HepG2 (cell line): ENCODE data around the gene ZNF691. TPM values are rescaled to one million over a fixed set of nuclear protein-coding genes. Genes with fewer than 3 reads are reported as not detected.
A peak's percentile ranks its signal among the peaks of the same experiment; 100 is the strongest.

Experiments
- ATAC-seq: fragments of 200-7000 bp; cut with Tn5 transposase; 3 replicates; pipeline ENCODE4 v1.9.1; 2020; ENCODE audit warnings: mild to moderate bottlenecking, moderate library complexity
- BruUV-seq: library from RNA; stranded (reverse); fragments of 400-500 nt; replicated peaks from 2 replicates; lab custom pipeline; 2021; lab: Mats Ljungman, UMichigan
- CTCF ChIA-PET: fragments of 300-600 bp; formaldehyde crosslinking; extraction: SDS; loops from one replicate; lab custom pipeline; 2021; ENCODE audit warnings: low total read pairs, inconsistent platforms, low intra/inter-chr PET ratio; lab: Yijun Ruan, JAX
- POLR2A ChIA-PET: fragments of 350-600 bp; sonication (Branson Sonifier 250); formaldehyde crosslinking; loops from one replicate; lab custom pipeline; 2020; ENCODE audit warnings: antibody characterized with exemption, inconsistent platforms; lab: Yijun Ruan, JAX
- DNase-seq: peaks from one replicate; pipeline ENCODE4 v3.0.0-alpha.2; 2015; ENCODE audit warnings: low spot score
- FAIRE-seq: peaks from 3 replicates; lab custom pipeline; 2011; peaks lifted over from hg19 to GRCh38; lab: Jason Lieb, UNC
- H2AFZ ChIP-seq: one replicate; pipeline ENCODE4 v1.6.1; 2011; ENCODE audit warnings: low read length, inconsistent platforms
- H3K27ac ChIP-seq: fragments of 300-600 bp; 3 replicates; pipeline ENCODE4 v1.8.0; 2011; ENCODE audit warnings: mixed run types, mild to moderate bottlenecking, mixed read lengths, low read length, inconsistent platforms; ENCODE audit not compliant: insufficient read depth; ENCODE audit errors: extremely low read length
- H3K27me3 ChIP-seq, 2 experiments: fragments of 200-600 bp in 1 of 2; 2 replicates in 1 of 2; 3 replicates in 1 of 2; pipeline versions ENCODE4 v1.6.0 to v1.8.0; 2011; ENCODE audit warnings: low read length in 2 of 2, mild to moderate bottlenecking in 2 of 2, moderate library complexity in 2 of 2, inconsistent platforms in 1 of 2; ENCODE audit not compliant: insufficient read depth in 2 of 2, control insufficient read depth in 1 of 2
- H3K36me3 ChIP-seq, 2 experiments: fragments of 200-600 bp in 1 of 2; replicated peaks in 1 of 2; 2 replicates in 1 of 2; 3 replicates in 1 of 2; pipeline versions ENCODE4 v1.5.1 to v1.8.0; 2011; ENCODE audit warnings: low read length in 2 of 2, inconsistent platforms in 1 of 2; ENCODE audit not compliant: insufficient read depth in 2 of 2, control insufficient read depth in 1 of 2
- H3K4me1 ChIP-seq: 2 replicates; pipeline ENCODE4 v1.5.1; 2012; ENCODE audit warnings: low read length, inconsistent platforms; ENCODE audit not compliant: insufficient read depth
- H3K4me2 ChIP-seq: 2 replicates; pipeline ENCODE4 v1.6.0; 2011; ENCODE audit warnings: low read depth, low read length, inconsistent platforms
- H3K4me3 ChIP-seq, 3 experiments: fragments of 200-600 bp in 1 of 3; sonication (generic), shearing (Covaris generic) in 1 of 3; replicated peaks in 1 of 3; 2 replicates each; pipeline ENCODE4 v1.5.1; 2011 to 2016; ENCODE audit warnings: low read length in 3 of 3, inconsistent platforms in 2 of 3, low read depth in 2 of 3, mild to moderate bottlenecking in 2 of 3, control low read depth in 1 of 3, mixed read lengths in 1 of 3; ENCODE audit not compliant: insufficient read depth in 1 of 3
- H3K79me2 ChIP-seq: one replicate; pipeline ENCODE4 v1.6.1; 2011; ENCODE audit warnings: low read length, inconsistent platforms; ENCODE audit not compliant: insufficient read depth
- H3K9ac ChIP-seq: 2 replicates; pipeline ENCODE4 v1.6.0; 2011; ENCODE audit warnings: mild to moderate bottlenecking, low read depth, low read length, inconsistent platforms; ENCODE audit not compliant: insufficient read depth
- H3K9me3 ChIP-seq: 2 replicates; pipeline ENCODE4 v1.5.1; 2012; ENCODE audit warnings: mild to moderate bottlenecking, low read length
- H4K20me1 ChIP-seq: 2 replicates; pipeline ENCODE4 v1.6.0; 2011; ENCODE audit warnings: inconsistent platforms, mild to moderate bottlenecking, low read length, moderate library complexity; ENCODE audit not compliant: insufficient read depth
- ATRX ChIP-seq: sonication (generic); formaldehyde crosslinking; IDR thresholded peaks from 2 replicates; pipeline ENCODE4 v1.4.0; 2020; ENCODE audit warnings: missing genetic modification reagents, borderline replicate concordance
- EP300 ChIP-seq, 3 experiments: sonication (generic) in 1 of 3; formaldehyde crosslinking in 1 of 3; IDR thresholded peaks; 2 replicates each; pipeline versions ENCODE4 v1.5.1 to v1.6.1; 2011 to 2020; ENCODE audit warnings: low read depth in 2 of 3, low read length in 2 of 3, borderline replicate concordance in 1 of 3, improper control_type of control experiment in 1 of 3, mild to moderate bottlenecking in 1 of 3, missing genetic modification reagents in 1 of 3, moderate library complexity in 1 of 3
- FIP1L1 ChIP-seq: fragments of 200-400 bp; formaldehyde crosslinking; IDR thresholded peaks from 2 replicates; pipeline ENCODE4 v1.6.1; 2018; ENCODE audit warnings: low read depth, mild to moderate bottlenecking, low read length, moderate library complexity, borderline replicate concordance; ENCODE audit not compliant: insufficient read depth
- ZNF121 ChIP-seq: sonication (generic); formaldehyde crosslinking; IDR thresholded peaks from 2 replicates; pipeline ENCODE4 v1.5.0; 2020; ENCODE audit warnings: mild to moderate bottlenecking, missing genetic modification reagents
- ZNF761 ChIP-seq: sonication (generic); formaldehyde crosslinking; conservative IDR thresholded peaks from 2 replicates; pipeline ENCODE4 v1.4.0; 2020; ENCODE audit warnings: mild to moderate bottlenecking, missing genetic modification reagents
- WGBS: methylation state at CpG from one replicate; pipeline ENCODE4 v1.1.6; 2017; ENCODE audit warnings: low lambda C conversion rate; 5-methylcytosine and 5-hydroxymethylcytosine counted together
- in situ Hi-C: cut with HindIII; loops from 2 replicates; pipeline ENCODE4 v1.10.0; 2017; ENCODE audit warnings: low pct_unique_long_range_greater_than_20kb; ENCODE audit not compliant: extremely low pct_ligation_motif_present
- intact Hi-C: fragments of 100-400 bp; cut with micrococcal nuclease; formaldehyde crosslinking; loops from one replicate; pipeline ENCODE4 v1.10.0; 2022; ENCODE audit not compliant: unreplicated experiment
- polyA plus RNA-seq, 8 experiments: library from polyadenylated mRNA; depleted of rRNA in 3 of 8; stranded (reverse) in 7 of 8; unstranded in 1 of 8; fragments of >200 nt; fragmentation: Illumina TruSeq in 4 of 8; extraction: Trizol in 4 of 8; gene quantifications; 2 replicates each; pipeline versions ENCODE4 v1.2.1 to v1.2.3, GENCODE V29; 2011 to 2016; ENCODE audit warnings: low read depth in 4 of 8, missing spikeins in 1 of 8, mixed read lengths in 1 of 8; ENCODE audit not compliant: insufficient read depth in 1 of 8
- total RNA-seq, 5 experiments: library from RNA; depleted of rRNA; stranded (reverse); fragments of >200 nt; fragmentation: Illumina TruSeq; extraction: Trizol; gene quantifications; 2 replicates each; pipeline ENCODE4 v1.2.3, GENCODE V29; 2016; ENCODE audit warnings: low read depth in 1 of 5
- TF ChIP-seq, protein P1 (sequence below): sonication (generic); formaldehyde crosslinking; IDR thresholded peaks from 2 replicates; pipeline ENCODE4 v1.8.1; 2023; ENCODE audit warnings: mild to moderate bottlenecking, moderate library complexity, missing genetic modification reagents

ZNF691 gene
- total and polyA plus RNA-seq, 2 of the 13 experiments (the other 11 are each of a cell fraction or from before 2014, with no cell fraction given), result 7.6 to 7.8 TPM

DNA sequence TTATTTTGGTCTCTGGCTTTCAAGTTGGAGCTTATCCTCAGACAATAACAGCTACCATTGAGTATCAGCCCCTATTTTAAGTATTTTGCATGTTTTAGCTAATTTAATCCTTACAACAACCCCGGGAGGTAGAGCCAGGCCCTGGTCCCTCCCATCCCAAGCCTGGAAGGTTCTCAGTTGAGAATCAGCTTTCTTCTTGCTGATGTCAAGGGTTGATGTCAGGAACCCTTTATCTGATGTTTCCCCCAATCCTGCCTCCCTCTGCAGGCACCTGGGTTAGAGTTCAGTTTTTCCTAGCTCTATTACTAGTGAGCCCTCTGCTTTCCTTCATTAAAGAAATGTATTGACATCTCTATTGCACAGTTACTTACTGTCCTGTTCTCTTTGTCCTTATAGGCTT is 25.6 kb upstream of the ZNF691 start:
- intact Hi-C loops (no loop called here), in situ Hi-C loops (no loop called here)
- Histone ChIP-seq H3K4me1 (peaks cover 43% of the 10 kb centered on the region), H3K27me3 (no peaks in the 10 kb centered on the region; a peak in 1 of 5 replicates), H4K20me1 (no peaks in the 10 kb centered on the region), H3K36me3 (no peaks in the 10 kb centered on the region), H3K9ac (no peak overlapping the region), H2AFZ (no peak overlapping the region), H3K27ac (no peak overlapping the region), H3K4me2 (no peak overlapping the region), H3K79me2 (peaks cover 7% of the 10 kb centered on the region), H3K4me3 (no peak overlapping the region), H3K9me3 (no peaks in the 10 kb centered on the region)
- no TSS peak for BruUV-seq
- ATAC-seq, result no peak
- ChIA-PET POLR2A (interaction anchor here (1.0 to 1.4 kb wide), 3 partner anchors 9 to 54 kb away, joined by 3 to 5 read pairs (median 4); partner anchors contain the start of genes C1orf50, P3H1 and ZNF691), CTCF (no interaction called here)
- 43% methylated on average over 1 of the region's 1 CpG for WGBS
- FAIRE-seq, result peak; percentile 32
- TF ChIP-seq, protein P1, sequence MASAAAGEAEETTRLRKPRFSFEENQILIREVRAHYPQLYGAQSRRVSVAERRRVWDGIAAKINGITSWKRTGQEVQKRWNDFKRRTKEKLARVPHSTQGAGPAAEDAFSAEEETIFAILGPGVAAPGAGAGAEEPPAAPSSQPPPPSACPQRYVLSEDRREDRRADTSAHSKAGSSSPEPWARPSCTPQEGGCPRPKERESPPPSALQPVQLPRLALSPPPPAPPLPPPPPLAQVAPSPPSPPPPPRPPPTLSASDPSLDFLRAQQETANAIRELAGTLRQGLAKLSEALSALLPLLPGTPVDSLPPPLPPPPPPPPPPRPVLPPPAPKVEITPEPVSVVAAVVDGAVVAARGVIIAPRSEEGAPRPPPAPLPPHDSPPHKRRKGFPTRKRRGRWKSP (CRISPR knock-in tag), result no peak
- no peak for TF ChIP-seq FIP1L1
- TF ChIP-seq EP300 (IDR thresholded peaks at IDR 0.05; ENCODE audit: low read depth in 2 of 2, low read length in 2 of 2), result no peak
- TF ChIP-seq EP300 (CRISPR knock-in tag; IDR thresholded peaks at IDR 0.05; ENCODE audit: borderline replicate concordance), result no peak
- no peak for DNase-seq

DNA sequence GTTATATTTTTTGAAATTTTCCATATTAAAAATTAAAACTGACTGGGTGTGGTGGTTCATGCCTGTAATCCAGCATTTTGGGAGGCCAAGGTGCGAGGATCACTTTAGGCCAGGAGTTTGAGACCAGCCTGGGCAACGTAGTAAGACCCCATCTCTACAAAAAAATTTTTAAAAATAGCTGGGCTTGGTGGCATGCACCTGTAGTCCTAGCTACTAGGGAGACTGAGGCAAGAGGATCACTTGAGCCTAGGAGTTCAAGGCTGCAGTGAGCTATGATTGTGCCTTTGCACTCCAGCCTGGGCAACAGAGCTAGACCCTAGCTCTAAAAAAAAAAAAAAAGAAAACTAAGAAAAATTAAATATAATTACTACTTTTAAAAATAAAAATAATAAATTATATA is 24.7 kb upstream of the ZNF691 start:
- 95% methylated on average over 2 of the region's 2 CpGs for WGBS
- DNase-seq (no peak), FAIRE-seq (no peak), ATAC-seq (no peak)
- Histone ChIP-seq H4K20me1 (no peaks in the 10 kb centered on the region), H3K79me2 (no peaks in the 10 kb centered on the region), H3K36me3 (no peaks in the 10 kb centered on the region), H3K9me3 (no peaks in the 10 kb centered on the region), H3K27me3 (no peaks in the 10 kb centered on the region; a peak in 1 of 5 replicates), H3K4me3 (no peak overlapping the region), H3K27ac (no peak overlapping the region), H3K9ac (no peak overlapping the region), H2AFZ (no peak overlapping the region), H3K4me2 (no peak overlapping the region), H3K4me1 (peaks cover 38% of the 10 kb centered on the region)
- no TSS peak for BruUV-seq
- in situ Hi-C loops (no loop called here), intact Hi-C loops (no loop called here)
- CTCF ChIA-PET, result no interaction called here
- POLR2A ChIA-PET, result interaction anchor here (1.7 kb wide), 1 partner anchor 25 kb away, joined by 8 read pairs; the partner anchor contains the start of gene ZNF691
- TF ChIP-seq ZNF121, result peak; percentile 43
- TF ChIP-seq ZNF761 (CRISPR knock-in tag), result no peak
- TF ChIP-seq ATRX (CRISPR knock-in tag), result no peak
